Kasumi-1 (cell line): ENCODE measurements around the gene IRX6.

ENCODE experiments used
- DNase-seq, 2 experiments: peaks; one replicate each; lab custom pipeline; 2025; lab: John Stamatoyannopoulos, UW

The IRX6 gene

DNA sequence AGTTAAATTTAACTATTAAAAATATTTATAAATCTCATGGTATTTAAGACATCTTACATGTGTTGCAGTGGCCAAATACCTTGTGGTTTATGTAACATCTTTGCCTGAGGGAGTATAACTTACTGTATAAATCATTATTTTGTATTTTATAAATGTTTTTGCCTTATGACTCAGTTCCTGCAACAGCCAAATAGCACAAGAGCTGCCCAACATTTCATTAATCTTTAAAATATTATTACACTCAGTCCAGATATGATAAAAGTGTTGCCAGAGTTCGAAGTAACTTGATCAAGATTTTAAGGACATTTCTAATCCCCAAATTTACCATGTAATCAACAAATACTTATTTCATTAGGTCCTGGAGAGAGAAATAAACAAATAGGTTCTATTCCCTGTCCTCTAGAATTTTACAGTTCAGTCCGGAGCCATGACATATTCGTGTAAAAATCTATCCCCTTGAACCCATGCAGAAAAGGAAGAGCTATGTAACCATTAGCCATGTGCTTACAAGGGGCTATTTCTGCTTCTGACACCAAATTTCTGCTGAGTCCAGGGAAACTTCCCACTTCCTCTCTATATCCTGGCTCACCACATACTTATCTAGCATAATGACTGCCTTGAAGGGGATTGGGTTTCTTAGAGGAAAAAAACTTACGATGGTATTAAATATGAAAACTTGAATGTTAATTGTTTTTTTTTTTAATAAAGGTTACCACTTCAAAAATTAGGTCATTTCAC, 44.0 kb downstream of the IRX6 start:
- no peak for DNase-seq

DNA sequence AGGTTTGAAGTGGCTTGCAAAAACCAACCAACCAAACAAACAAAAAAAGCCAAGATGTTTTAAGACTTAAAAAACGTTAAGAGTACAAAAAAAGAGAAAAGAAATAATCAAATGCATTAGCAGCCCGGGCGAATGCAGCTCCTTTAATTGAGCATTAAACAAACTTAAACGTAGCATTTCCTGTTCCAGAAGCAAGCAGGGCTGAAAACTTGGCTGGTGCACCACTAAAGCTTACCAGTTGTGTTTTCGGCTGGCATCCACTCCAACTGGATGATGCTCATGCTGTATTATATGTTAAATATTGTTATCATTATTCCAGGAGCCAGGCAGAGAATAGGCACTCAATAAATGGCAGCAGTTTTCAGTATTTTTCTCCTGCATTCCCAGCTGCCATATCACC, 45.1 kb downstream of the IRX6 start:
- no peak for DNase-seq

DNA sequence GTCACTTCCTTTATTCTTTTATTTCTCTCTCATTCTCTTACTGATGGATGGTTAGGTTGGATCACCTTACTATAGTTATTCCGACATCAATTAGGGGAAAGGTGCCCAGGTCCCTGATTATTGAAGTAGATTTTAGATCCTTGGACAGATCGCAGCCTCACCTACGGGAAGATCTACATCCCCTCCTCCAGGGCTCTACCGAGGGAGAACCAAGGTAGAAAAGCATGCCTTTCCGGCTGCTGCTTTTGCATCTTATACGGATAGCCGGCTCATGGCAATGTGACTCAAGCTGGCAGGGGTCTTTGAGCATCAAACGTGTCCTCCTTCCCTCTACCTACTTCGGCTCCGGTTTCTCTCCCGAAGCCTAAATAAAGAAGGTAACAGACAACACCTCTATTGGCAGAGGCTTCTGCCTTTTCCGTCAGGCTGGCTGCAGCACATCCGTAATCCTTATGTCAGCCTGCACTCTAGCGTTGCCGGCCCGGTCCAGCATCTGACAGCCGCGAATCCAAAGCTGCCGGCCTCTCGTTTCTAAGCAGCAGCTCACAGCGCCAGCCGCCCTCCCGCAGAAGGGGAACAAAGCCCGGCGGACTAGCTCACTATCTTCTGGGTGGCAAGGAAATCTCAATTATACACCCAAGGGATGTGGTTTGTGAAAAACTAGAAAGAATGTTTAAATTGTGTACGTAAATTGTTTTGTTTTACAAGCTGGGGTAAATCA, 46.9 kb downstream of the IRX6 start:
- DNase-seq: no peak

DNA sequence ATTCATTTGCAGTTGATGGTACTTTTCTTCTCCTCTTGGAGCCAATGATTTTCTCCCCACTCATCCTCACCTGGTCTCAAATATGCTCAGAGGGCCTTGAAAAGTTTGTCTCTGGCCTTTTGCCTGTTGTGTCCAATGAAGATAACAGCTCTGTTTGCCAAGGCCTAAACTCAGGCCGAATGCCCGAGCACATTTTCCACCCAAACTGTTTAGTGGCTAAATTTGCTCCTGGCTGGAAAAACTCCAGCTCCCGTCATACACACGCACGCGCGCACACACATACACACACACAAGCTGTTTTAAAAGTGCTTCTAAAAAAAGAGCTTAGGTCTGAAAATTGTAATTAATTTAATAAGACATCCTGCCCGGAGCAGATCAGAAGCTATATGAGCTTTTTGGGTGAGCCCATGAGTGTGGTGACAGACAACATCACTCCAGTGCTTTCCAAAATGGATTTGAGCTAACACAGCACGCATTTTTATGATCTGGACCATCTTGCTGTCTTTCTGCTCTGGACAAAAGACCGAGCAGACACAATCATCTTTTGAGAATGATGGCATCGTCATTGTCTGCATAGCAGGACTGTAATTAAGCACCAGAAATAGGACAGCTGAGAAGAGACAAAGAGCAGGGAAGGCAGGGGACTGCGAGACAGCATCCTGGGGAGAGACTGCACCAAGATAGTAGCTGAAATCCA, 48.9 kb downstream of the IRX6 start:
- no peak for DNase-seq

DNA sequence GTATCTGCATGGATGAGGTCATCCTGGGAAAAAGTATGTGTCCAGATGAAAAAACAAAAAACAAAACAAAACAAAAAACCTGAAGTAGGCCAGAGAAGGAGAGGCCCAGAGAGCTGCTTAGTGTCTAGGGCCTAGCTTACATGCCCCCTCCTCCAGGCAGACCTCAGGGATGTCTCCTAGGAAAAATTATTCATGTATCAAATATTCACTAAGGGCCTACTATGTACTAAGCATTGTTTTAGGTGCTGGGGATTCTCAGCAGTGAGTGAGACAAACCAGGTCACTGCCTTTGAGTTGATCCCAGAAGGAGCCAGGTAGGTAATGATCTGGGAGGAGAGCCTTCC, 49.5 kb downstream of the IRX6 start:
- DNase-seq: no peak

DNA sequence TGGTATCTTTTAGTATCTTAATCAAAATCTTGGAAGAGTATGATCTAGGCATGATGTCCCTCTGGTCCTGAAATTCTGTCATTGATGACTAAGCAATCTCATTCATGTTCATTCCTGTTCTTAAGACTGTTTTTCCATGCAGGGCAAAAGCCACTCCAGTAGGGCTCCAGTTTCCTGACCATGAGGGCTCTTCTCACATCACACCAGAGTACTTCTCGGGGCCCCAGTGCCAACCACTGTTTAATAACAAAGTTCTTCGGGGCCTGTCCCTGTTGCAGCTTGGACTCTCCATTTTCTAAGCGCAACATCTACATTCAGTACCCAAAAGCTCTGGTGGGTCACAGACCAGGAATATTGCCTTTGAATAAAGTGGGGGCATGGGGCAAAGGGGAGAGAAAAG, 52.0 kb downstream of the IRX6 start:
- no peak for DNase-seq

DNA sequence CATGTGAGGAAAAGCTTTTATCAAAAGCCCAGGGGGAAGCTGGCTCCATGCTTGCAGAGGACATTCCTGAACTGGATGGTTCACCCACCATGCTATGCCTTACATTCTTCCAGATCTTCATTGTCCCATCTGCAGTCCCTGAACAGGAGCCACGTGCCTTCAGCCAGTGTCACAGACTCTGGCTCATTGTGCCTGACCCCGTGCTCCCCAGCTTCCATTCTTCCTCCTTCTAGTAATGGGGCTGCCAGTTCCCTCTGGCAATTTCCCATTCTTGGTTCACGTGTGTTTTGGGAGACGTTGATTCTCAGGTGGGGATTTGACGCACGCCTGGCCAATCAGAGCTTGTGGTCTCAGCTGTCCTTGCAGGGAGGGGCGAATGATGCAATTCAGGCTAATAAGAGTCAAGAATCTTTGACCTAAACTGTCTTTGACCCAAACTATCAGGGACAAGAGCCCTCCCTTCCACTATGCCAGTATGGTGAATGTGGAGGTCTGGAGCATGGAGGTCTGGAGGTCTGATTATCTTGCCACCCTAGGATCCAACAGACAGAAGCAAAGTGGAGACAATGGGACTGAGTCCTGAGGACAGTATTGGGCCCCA, 52.7 kb downstream of the IRX6 start:
- no peak for DNase-seq

DNA sequence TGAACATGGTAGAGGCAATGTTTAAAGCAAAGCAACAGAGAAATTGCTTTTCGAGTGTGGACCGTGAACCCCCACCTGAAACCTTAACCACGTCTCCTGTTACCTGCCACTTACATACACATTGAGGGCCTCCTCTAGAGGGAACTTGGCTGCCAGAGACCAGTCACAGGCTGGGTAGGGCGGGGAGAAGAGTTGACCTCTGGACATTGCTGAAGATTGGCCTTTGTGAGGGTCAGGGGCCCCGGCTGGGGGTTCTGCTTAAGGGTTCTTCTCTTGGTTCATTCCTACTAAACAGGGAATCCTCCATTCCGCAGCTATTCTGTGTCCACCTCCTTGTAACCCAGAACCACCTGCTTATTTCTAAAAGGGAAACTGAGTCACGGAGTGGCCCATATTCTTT, 53.8 kb downstream of the IRX6 start:
- no peak for DNase-seq

DNA sequence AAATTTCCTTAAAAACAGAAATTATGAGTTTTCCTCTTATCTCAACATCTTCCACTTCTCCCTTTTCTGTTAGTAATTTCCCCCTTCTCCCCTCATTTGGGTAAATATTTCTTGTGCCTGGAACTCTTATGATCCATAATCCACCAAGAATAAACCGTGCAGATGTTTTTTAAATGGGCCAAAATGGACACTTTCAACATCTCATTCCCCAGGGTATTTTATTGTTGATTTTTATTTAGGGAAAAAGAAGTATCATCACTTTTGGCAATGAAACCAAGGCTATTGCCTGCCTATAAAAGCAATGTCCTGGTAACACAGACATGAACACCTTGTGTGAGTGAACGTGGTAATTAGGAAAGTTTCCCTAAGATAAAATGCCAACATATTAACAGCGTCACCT, 54.6 kb downstream of the IRX6 start:
- DNase-seq: no peak

DNA sequence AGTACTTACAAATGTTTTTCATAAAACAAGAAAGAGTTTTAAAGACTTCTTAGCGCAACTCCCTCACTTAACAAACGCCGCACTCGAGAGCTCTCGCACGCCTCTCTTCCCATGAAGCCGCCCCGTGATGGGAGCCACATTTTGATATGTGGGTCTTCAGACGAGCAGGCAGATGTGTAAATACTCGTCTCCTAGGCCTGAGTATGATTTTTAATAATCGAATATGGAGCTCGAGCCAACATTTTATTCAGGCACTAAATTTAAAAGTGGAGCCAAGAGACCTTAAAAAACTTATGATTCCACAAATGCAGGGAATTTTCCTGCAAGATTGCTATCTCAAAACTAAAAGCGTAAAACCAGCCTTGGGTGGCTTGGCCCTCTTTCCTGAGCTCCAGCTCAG, 55.4 kb downstream of the IRX6 start:
- no peak for DNase-seq

DNA sequence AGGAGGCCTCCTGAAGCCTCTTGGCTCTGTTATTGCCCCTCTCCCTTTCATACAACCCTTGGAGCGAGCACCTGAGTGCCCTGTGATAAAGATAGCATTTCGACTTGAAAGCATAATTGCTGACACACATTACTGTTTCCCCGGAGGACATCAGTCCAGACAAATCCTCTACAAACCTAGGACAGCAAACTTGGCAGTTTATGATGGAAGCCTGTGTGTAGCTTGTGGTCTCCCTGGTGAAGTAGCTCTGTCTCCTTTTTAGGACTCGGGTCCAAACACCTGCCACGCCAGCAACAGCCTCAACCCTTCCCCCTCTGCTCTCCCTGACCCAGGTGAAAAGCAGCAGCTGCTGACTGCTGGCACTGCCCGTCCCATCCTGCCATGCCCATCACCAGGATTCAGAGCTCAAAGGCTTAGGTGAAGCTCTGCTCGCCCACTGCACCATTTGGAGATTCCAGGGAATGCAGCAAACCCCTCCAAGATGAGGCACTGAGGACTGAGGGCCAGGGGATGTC, 55.9 kb downstream of the IRX6 start:
- no peak for DNase-seq
